Esophagus squamous epithelium (tissue), 5 donors: Measurements from ENCODE around the gene EXOC3L2. TPM values are rescaled to one million over a fixed set of nuclear protein-coding genes. Genes with fewer than 3 reads are reported as not detected.

Experiments used
- DNase-seq: peaks from one replicate; lab custom pipeline; 2025; lab: John Stamatoyannopoulos, UW
- H3K27ac ChIP-seq, 4 donors: fragments of 200-600 bp; sonication (generic); one replicate each; pipeline ENCODE4 v1.5.1; 2016 to 2019; ENCODE audit warnings: mild to moderate bottlenecking in 1 of 4
- H3K27me3 ChIP-seq, 4 donors: fragments of 200-600 bp; sonication (generic); 1 replicate in 3 of 4; 2 replicates in 1 of 4; pipeline versions ENCODE4 v1.5.1 to v1.6.0; 2017 to 2021; ENCODE audit warnings: antibody characterized with exemption in 1 of 4
- H3K36me3 ChIP-seq, 3 donors: fragments of 200-600 bp; sonication (generic); one replicate each; pipeline ENCODE4 v1.5.1; 2016 to 2019
- H3K4me1 ChIP-seq, 3 donors: fragments of 200-600 bp; sonication (generic); one replicate each; pipeline ENCODE4 v1.5.1; 2017 to 2019
- H3K4me3 ChIP-seq, 4 donors: fragments of 200-600 bp; sonication (generic); 1 replicate in 3 of 4; 2 replicates in 1 of 4; pipeline ENCODE4 v1.5.1; 2016 to 2019; ENCODE audit warnings: mild to moderate bottlenecking in 2 of 4, moderate library complexity in 1 of 4
- H3K9me3 ChIP-seq, 3 donors: fragments of 200-600 bp; sonication (generic); one replicate each; pipeline ENCODE4 v1.5.1; 2016 to 2019
- POLR2A ChIP-seq, 4 donors: fragments of 450-650 bp; IDR thresholded peaks; one replicate each; pipeline ENCODE4 v1.6.1; 2017; ENCODE audit warnings: antibody characterized with exemption in 4 of 4, mild to moderate bottlenecking in 4 of 4, moderate library complexity in 3 of 4
- WGBS, 2 donors: methylation state at CpG; one replicate each; pipeline ENCODE4 v1.1.5; 2018; 5-methylcytosine and 5-hydroxymethylcytosine counted together
- intact Hi-C: fragments of 100-400 bp; cut with DNase I; formaldehyde crosslinking; loops from one replicate; pipeline ENCODE4 v1.15.0; 2022
- total RNA-seq, 4 donors: library from RNA; depleted of rRNA; stranded (reverse); fragments of >200 nt; gene quantifications; one replicate each; pipeline ENCODE4 v1.1.0, GENCODE V29; 2016
- TF ChIP-seq, protein P1 (sequence below), 6 experiments: fragments of 450-650 bp in 4 of 6; fragments of 200-600 bp in 2 of 6; sonication (generic) in 2 of 6; IDR thresholded peaks; one replicate each; pipeline ENCODE4 v1.5.1; 2016 to 2019; ENCODE audit warnings: antibody characterized with exemption in 6 of 6, mild to moderate bottlenecking in 4 of 6, moderate library complexity in 4 of 6
- donor health status: DM: yes; HTN: yes; CAD: no.

Gene EXOC3L2
- total RNA-seq, 4 donors from 2014 or later: 0.29 to 1.5 (median 0.80) TPM

- intact Hi-C loops: no loop called here
- H3K4me3 ChIP-seq: no peak overlapping the region
- no peak overlapping the region for H3K27ac ChIP-seq
- 71% methylated on average over 7 of the region's 7 CpGs for WGBS, 2 donors
- TF ChIP-seq, protein P1, sequence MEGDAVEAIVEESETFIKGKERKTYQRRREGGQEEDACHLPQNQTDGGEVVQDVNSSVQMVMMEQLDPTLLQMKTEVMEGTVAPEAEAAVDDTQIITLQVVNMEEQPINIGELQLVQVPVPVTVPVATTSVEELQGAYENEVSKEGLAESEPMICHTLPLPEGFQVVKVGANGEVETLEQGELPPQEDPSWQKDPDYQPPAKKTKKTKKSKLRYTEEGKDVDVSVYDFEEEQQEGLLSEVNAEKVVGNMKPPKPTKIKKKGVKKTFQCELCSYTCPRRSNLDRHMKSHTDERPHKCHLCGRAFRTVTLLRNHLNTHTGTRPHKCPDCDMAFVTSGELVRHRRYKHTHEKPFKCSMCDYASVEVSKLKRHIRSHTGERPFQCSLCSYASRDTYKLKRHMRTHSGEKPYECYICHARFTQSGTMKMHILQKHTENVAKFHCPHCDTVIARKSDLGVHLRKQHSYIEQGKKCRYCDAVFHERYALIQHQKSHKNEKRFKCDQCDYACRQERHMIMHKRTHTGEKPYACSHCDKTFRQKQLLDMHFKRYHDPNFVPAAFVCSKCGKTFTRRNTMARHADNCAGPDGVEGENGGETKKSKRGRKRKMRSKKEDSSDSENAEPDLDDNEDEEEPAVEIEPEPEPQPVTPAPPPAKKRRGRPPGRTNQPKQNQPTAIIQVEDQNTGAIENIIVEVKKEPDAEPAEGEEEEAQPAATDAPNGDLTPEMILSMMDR (IDR thresholded peaks at IDR 0.05): no peak
- no peak for TF ChIP-seq POLR2A (IDR thresholded peaks at IDR 0.05)
- H3K36me3 ChIP-seq: peaks cover 0 to 99% (median 13%) of the 10 kb centered on the region in 3 donors
- H3K4me1 ChIP-seq: no peaks in the 10 kb centered on the region
- no peaks in the 10 kb centered on the region for H3K9me3 ChIP-seq
- no peaks in the 10 kb centered on the region for H3K27me3 ChIP-seq
- no peak for DNase-seq
These were observed 38.3 kb upstream of the EXOC3L2 start for GRCh38 chr19:45283443-45284033.

- intact Hi-C loops: no loop called here
- no peaks in the 10 kb centered on the region for H3K27me3 ChIP-seq
- no peak overlapping the region for H3K4me3 ChIP-seq
- H3K4me1 ChIP-seq: no peaks in the 10 kb centered on the region
- peaks cover 10 to 99% (median 19%) of the 10 kb centered on the region in 3 donors for H3K36me3 ChIP-seq
- H3K27ac ChIP-seq: no peak overlapping the region
- TF ChIP-seq, protein P1 (IDR thresholded peaks at IDR 0.05): no peak
- no peak for TF ChIP-seq POLR2A (IDR thresholded peaks at IDR 0.05)
- no peaks in the 10 kb centered on the region for H3K9me3 ChIP-seq
- no peak for DNase-seq
- 79 to 85% methylated on average over 2 to 4 of the region's 19 CpGs for WGBS, 2 donors
These were observed 35.3 kb upstream of the EXOC3L2 start for GRCh38 chr19:45280471-45280961.

GRCh38 chr19:45279587-45280192 lies 34.5 kb upstream of the EXOC3L2 start:
- 100% methylated on average over 3 of the region's 3 CpGs; no CpG with 5 or more reads in 1 of the 2 donors for WGBS, 2 donors
- Histone ChIP-seq H3K36me3 (peaks cover 10 to 99% (median 19%) of the 10 kb centered on the region in 3 donors), H3K4me3 (no peak overlapping the region), H3K4me1 (no peaks in the 10 kb centered on the region), H3K9me3 (no peaks in the 10 kb centered on the region), H3K27ac (no peak overlapping the region), H3K27me3 (no peaks in the 10 kb centered on the region)
- intact Hi-C loops: no loop called here
- no peak for DNase-seq
- TF ChIP-seq, protein P1 (IDR thresholded peaks at IDR 0.05): no peak

GRCh38 chr19:45278087-45278486 lies 32.9 kb upstream of the EXOC3L2 start:
- WGBS, 2 donors: 85 to 91% methylated on average over 5 to 8 of the region's 10 CpGs
- intact Hi-C loops: no loop called here
- no peak for DNase-seq
- H3K4me1 ChIP-seq: no peaks in the 10 kb centered on the region
- H3K4me3 ChIP-seq: no peak overlapping the region
- no peak overlapping the region for H3K27ac ChIP-seq
- H3K27me3 ChIP-seq: no peaks in the 10 kb centered on the region
- no peaks in the 10 kb centered on the region for H3K9me3 ChIP-seq
- TF ChIP-seq, protein P1 (IDR thresholded peaks at IDR 0.05): no peak
- no peak for TF ChIP-seq POLR2A (IDR thresholded peaks at IDR 0.05)
- H3K36me3 ChIP-seq: peaks cover 10 to 99% (median 19%) of the 10 kb centered on the region in 3 donors

DNA sequence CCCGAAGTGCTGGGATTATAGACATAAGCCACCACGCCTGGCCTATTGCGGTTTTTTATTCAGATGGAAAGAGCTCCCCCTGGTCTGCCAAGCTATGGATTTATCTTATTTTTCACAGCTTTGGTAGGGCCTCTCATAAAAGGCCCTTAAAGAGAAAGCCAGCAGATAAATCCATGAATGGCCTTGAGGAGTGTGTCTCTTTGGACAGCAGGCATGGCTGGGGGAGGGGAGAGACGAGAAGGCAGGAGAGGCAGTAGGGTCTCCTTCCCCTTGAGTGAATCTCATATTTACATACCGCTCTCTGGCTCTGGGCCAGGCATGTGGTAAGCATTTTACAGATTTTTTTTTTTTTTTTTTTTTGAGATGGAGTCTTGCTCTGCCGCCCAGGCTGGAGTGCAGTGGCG lies 31.1 kb upstream of the EXOC3L2 start:
- H3K27ac ChIP-seq: no peak overlapping the region
- H3K4me1 ChIP-seq: no peaks in the 10 kb centered on the region
- no peak overlapping the region for H3K4me3 ChIP-seq
- TF ChIP-seq, protein P1 (IDR thresholded peaks at IDR 0.05): no peak
- TF ChIP-seq POLR2A (IDR thresholded peaks at IDR 0.05): no peak
- intact Hi-C loops: no loop called here
- H3K36me3 ChIP-seq: peaks cover 10 to 99% (median 25%) of the 10 kb centered on the region in 3 donors
- WGBS, 2 donors: 69 to 80% methylated on average over 3 to 4 of the region's 7 CpGs
- DNase-seq: no peak
- H3K9me3 ChIP-seq: no peaks in the 10 kb centered on the region
- H3K27me3 ChIP-seq: no peaks in the 10 kb centered on the region
